CD14-positive monocyte (primary cell): ENCODE results near the gene DZANK1. TPM values are rescaled to one million over a fixed set of nuclear protein-coding genes. Genes with fewer than 3 reads are reported as not detected.

Experiments
- DNase-seq, 3 donors: peaks; one replicate each; pipeline ENCODE4 v3.0.0-alpha.2; 2011 to 2022
- H2AFZ ChIP-seq: 2 replicates; pipeline ENCODE4 v1.6.0; 2012; ENCODE audit warnings: mild to moderate bottlenecking, low read depth, low read length, inconsistent platforms; ENCODE audit not compliant: insufficient read depth, poor library complexity, severe bottlenecking
- H3K27ac ChIP-seq, 2 donors: 1 replicate in 1 of 2; 2 replicates in 1 of 2; pipeline ENCODE4 v1.5.1; 2012 to 2013; ENCODE audit warnings: low read length in 2 of 2, control low read depth in 1 of 2, inconsistent platforms in 1 of 2, low read depth in 1 of 2, mild to moderate bottlenecking in 1 of 2
- H3K27me3 ChIP-seq, 2 donors: one replicate each; pipeline versions ENCODE4 v1.6.0 to v1.6.1; 2011 to 2013; ENCODE audit warnings: low read length in 2 of 2; ENCODE audit not compliant: control insufficient read depth in 2 of 2, insufficient read depth in 2 of 2
- H3K36me3 ChIP-seq, 2 donors: replicated peaks in 1 of 2; 1 replicate in 1 of 2; 2 replicates in 1 of 2; pipeline versions ENCODE4 v1.5.1 to v1.6.1; 2012 to 2013; ENCODE audit warnings: low read length in 2 of 2, control low read depth in 1 of 2, inconsistent platforms in 1 of 2, mild to moderate bottlenecking in 1 of 2; ENCODE audit not compliant: insufficient read depth in 2 of 2, control insufficient read depth in 1 of 2
- H3K4me1 ChIP-seq, 2 donors: 1 replicate in 1 of 2; 2 replicates in 1 of 2; pipeline versions ENCODE4 v1.5.1 to v1.6.1; 2012 to 2013; ENCODE audit warnings: low read length in 2 of 2, control low read depth in 1 of 2, inconsistent platforms in 1 of 2, mild to moderate bottlenecking in 1 of 2, moderate library complexity in 1 of 2; ENCODE audit not compliant: insufficient read depth in 2 of 2, control insufficient read depth in 1 of 2
- H3K4me2 ChIP-seq: replicated peaks from 2 replicates; pipeline ENCODE3; 2012; ENCODE audit warnings: low read length, moderate library complexity, mild to moderate bottlenecking; ENCODE audit not compliant: poor library complexity, severe bottlenecking; ENCODE audit errors: extremely low read depth
- H3K4me3 ChIP-seq, 3 experiments: fragments of 200-600 bp in 1 of 3; sonication (generic) in 1 of 3; replicated peaks in 1 of 3; 1 replicate in 2 of 3; 2 replicates in 1 of 3; pipeline ENCODE4 v1.5.1; 2011 to 2013; ENCODE audit warnings: low read length in 3 of 3, mild to moderate bottlenecking in 3 of 3, control low read depth in 2 of 3, low read depth in 2 of 3, inconsistent platforms in 1 of 3, moderate library complexity in 1 of 3
- H3K79me2 ChIP-seq: 2 replicates; pipeline ENCODE4 v1.6.0; 2012; ENCODE audit warnings: mild to moderate bottlenecking, control low read depth, inconsistent platforms, low read length, moderate library complexity; ENCODE audit not compliant: insufficient read depth
- H3K9ac ChIP-seq: 2 replicates; pipeline ENCODE4 v1.6.0; 2017; ENCODE audit warnings: low read length, mild to moderate bottlenecking; ENCODE audit not compliant: insufficient read depth, poor library complexity, severe bottlenecking
- H3K9me3 ChIP-seq, 2 donors: replicated peaks in 1 of 2; 1 replicate in 1 of 2; 2 replicates in 1 of 2; pipeline versions ENCODE4 v1.5.1 to v1.6.1; 2012 to 2013; ENCODE audit warnings: low read length in 2 of 2, control low read depth in 1 of 2; ENCODE audit not compliant: control insufficient read depth in 1 of 2, insufficient read depth in 1 of 2
- H4K20me1 ChIP-seq: 2 replicates; pipeline ENCODE4 v1.6.0; 2012; ENCODE audit warnings: mild to moderate bottlenecking, low read length, control low read depth, moderate library complexity; ENCODE audit not compliant: insufficient read depth
- H3K27ac Mint-ChIP-seq, 7 donors: one replicate each; pipeline ENCODE4 v1.8.0; 2020; ENCODE audit warnings: mild to moderate bottlenecking in 7 of 7, mixed read lengths in 7 of 7, moderate library complexity in 6 of 7, inconsistent platforms in 2 of 7
- H3K27me3 Mint-ChIP-seq, 3 donors: one replicate each; pipeline ENCODE4 v1.8.0; 2021 to 2022; ENCODE audit warnings: low read depth in 3 of 3, mild to moderate bottlenecking in 3 of 3, mixed read lengths in 3 of 3, moderate library complexity in 3 of 3, inconsistent platforms in 1 of 3
- H3K36me3 Mint-ChIP-seq, 2 donors: one replicate each; pipeline ENCODE4 v1.8.0; 2020; ENCODE audit warnings: mixed read lengths in 2 of 2, inconsistent platforms in 1 of 2, mild to moderate bottlenecking in 1 of 2
- H3K4me1 Mint-ChIP-seq: one replicate; pipeline ENCODE4 v1.8.0; 2020; ENCODE audit warnings: mild to moderate bottlenecking, mixed read lengths
- H3K4me3 Mint-ChIP-seq, 2 donors: one replicate each; pipeline ENCODE4 v1.8.0; 2020; ENCODE audit warnings: mild to moderate bottlenecking in 2 of 2, mixed read lengths in 2 of 2, moderate library complexity in 1 of 2
- H3K9me3 Mint-ChIP-seq, 7 donors: one replicate each; pipeline ENCODE4 v1.8.0; 2020 to 2022; ENCODE audit warnings: mixed read lengths in 7 of 7, mild to moderate bottlenecking in 6 of 7, moderate library complexity in 6 of 7, inconsistent platforms in 2 of 7
- whole genome bisulfite sequencing: methylation state at CpG from one replicate; pipeline ENCODE4 v1.1.5; 2013; ENCODE audit warnings: missing lambda C conversion rate; ENCODE audit not compliant: insufficient coverage; 5-methylcytosine and 5-hydroxymethylcytosine counted together
- intact Hi-C, 2 donors: fragments of 100-400 bp; cut with micrococcal nuclease; formaldehyde crosslinking; loops; one replicate each; pipeline versions ENCODE4 v1.15.0 to v1.15.1; 2023
- polyA plus RNA-seq, 3 donors: library from polyadenylated mRNA; depleted of rRNA in 1 of 3; unstranded in 2 of 3; stranded (reverse) in 1 of 3; fragments of 300-500 nt in 2 of 3; fragments of >200 nt in 1 of 3; fragmentation: Illumina TruSeq in 2 of 3; gene quantifications; 1 replicate in 2 of 3; 2 replicates in 1 of 3; pipeline ENCODE4 v1.2.3, GENCODE V29; 2012 to 2021
- TF ChIP-seq, protein P1 (sequence below): fragments of 200-600 bp; IDR thresholded peaks from one replicate; pipeline ENCODE4 v1.8.0; 2022; ENCODE audit warnings: antibody characterized with exemption, mild to moderate bottlenecking

Gene DZANK1
- polyA plus RNA-seq, 3 donors: 0.17 to 1.3 (median 0.69) TPM

DNA sequence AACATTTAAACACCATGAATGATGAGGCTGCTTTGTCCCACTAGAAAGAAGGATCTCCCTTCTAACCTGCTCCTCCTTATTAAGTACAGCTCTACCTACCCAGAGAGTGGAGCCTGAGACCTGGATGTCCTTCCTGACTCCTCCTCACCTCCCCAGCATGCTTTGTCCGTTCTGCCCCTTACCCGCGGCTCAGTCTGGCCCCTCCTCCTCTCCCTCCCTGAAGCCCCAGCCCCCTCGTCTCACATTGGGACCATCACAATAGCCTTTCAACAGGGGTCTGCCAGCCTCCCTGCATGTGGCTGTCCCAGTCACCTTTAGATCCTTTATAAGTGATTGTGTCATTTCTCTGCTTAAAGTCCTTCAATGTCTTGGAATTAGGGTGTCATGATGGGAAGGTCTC lies 72.5 kb downstream of the DZANK1 start:
- Mint-ChIP-seq H3K36me3 (peaks cover 10 to 13% of the 10 kb centered on the region in 2 donors), H3K4me3 (no peak overlapping the region), H3K9me3 (no peaks in the 10 kb centered on the region), H3K4me1 (peaks cover 65% of the 10 kb centered on the region), H3K27me3 (peaks cover 0 to 2% (median 0%) of the 10 kb centered on the region in 3 donors), H3K27ac (peak overlapping the region in 3 of 7 donors; percentile 57 to 74 (median 64))
- no peak overlapping the region for H3K9ac ChIP-seq
- H3K27ac ChIP-seq: no peak overlapping the region
- H3K4me3 ChIP-seq: no peak overlapping the region
- no peaks in the 10 kb centered on the region for H3K79me2 ChIP-seq
- no peak for DNase-seq
- H3K9me3 ChIP-seq: no peaks in the 10 kb centered on the region
- peaks cover 35 to 45% of the 10 kb centered on the region in 2 donors for H3K4me1 ChIP-seq
- H2AFZ ChIP-seq: no peak overlapping the region
- no CpG with 5 or more reads among the region's 4 CpGs for WGBS
- no peaks in the 10 kb centered on the region for H4K20me1 ChIP-seq
- no peaks in the 10 kb centered on the region for H3K27me3 ChIP-seq
- TF ChIP-seq, protein P1, sequence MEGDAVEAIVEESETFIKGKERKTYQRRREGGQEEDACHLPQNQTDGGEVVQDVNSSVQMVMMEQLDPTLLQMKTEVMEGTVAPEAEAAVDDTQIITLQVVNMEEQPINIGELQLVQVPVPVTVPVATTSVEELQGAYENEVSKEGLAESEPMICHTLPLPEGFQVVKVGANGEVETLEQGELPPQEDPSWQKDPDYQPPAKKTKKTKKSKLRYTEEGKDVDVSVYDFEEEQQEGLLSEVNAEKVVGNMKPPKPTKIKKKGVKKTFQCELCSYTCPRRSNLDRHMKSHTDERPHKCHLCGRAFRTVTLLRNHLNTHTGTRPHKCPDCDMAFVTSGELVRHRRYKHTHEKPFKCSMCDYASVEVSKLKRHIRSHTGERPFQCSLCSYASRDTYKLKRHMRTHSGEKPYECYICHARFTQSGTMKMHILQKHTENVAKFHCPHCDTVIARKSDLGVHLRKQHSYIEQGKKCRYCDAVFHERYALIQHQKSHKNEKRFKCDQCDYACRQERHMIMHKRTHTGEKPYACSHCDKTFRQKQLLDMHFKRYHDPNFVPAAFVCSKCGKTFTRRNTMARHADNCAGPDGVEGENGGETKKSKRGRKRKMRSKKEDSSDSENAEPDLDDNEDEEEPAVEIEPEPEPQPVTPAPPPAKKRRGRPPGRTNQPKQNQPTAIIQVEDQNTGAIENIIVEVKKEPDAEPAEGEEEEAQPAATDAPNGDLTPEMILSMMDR: no peak
- intact Hi-C loops: no loop called here
- H3K4me2 ChIP-seq: no peak overlapping the region
- peaks cover 0 to 13% of the 10 kb centered on the region in 2 donors for H3K36me3 ChIP-seq

DNA sequence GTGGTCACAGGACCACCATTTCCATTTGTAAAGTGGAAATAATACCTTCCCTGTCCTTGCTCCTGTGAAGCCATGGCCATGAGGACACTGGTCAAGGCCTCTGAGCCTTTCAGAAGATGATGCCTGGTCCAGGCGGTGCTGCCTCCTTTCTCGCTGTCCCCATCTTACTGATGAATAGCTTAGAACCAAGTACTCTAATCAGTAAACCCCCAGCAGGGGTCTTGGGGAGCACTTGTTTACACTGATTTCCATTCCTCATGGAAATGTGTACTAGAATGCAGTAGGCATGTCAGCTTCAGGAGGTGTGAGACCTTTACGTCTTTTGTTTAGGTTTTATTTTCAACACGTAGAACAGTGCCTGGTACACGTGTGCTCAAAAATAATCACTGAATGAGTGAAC lies 75.1 kb downstream of the DZANK1 start:
- Histone ChIP-seq H3K4me1 (peaks cover 22 to 30% of the 10 kb centered on the region in 2 donors), H3K79me2 (no peaks in the 10 kb centered on the region), H3K36me3 (peaks cover 10 to 24% of the 10 kb centered on the region in 2 donors), H3K9ac (no peak overlapping the region), H3K9me3 (no peaks in the 10 kb centered on the region), H3K27me3 (no peaks in the 10 kb centered on the region), H2AFZ (no peak overlapping the region), H3K4me2 (no peak overlapping the region), H3K27ac (no peak overlapping the region), H4K20me1 (no peaks in the 10 kb centered on the region), H3K4me3 (no peak overlapping the region)
- no peak overlapping the region for H3K27ac Mint-ChIP-seq
- H3K4me1 Mint-ChIP-seq: peaks cover 46% of the 10 kb centered on the region
- intact Hi-C loops: no loop called here
- peaks cover 0 to 2% (median 0%) of the 10 kb centered on the region in 3 donors for H3K27me3 Mint-ChIP-seq
- no peak overlapping the region for H3K4me3 Mint-ChIP-seq
- H3K9me3 Mint-ChIP-seq: no peaks in the 10 kb centered on the region
- WGBS: no CpG with 5 or more reads among the region's 5 CpGs
- DNase-seq: no peak
- peaks cover 18 to 22% of the 10 kb centered on the region in 2 donors for H3K36me3 Mint-ChIP-seq
- TF ChIP-seq, protein P1: no peak
